Tibial nerve (tissue), 4 donors: Measurements from ENCODE around the gene CDKN1B. TPM values are rescaled to one million over a fixed set of nuclear protein-coding genes. Genes with fewer than 3 reads are reported as not detected.
A peak's percentile ranks its signal among the peaks of the same experiment; 100 is the strongest.

ENCODE experiments used
- DNase-seq, 2 donors: peaks; one replicate each; pipeline ENCODE4 v3.0.0-alpha.2; 2019; ENCODE audit warnings: low spot score in 2 of 2
- H3K27ac ChIP-seq, 4 donors: fragments of 200-600 bp; sonication (generic) in 3 of 4; one replicate each; pipeline ENCODE4 v1.5.1; 2017 to 2019; ENCODE audit warnings: mild to moderate bottlenecking in 1 of 4
- H3K27me3 ChIP-seq, 2 donors: fragments of 200-600 bp; sonication (generic) in 1 of 2; one replicate each; pipeline versions ENCODE4 v1.5.1 to v1.6.0; 2017 to 2019
- H3K36me3 ChIP-seq, 3 donors: fragments of 200-600 bp; sonication (generic); one replicate each; pipeline ENCODE4 v1.5.1; 2018 to 2019
- H3K4me1 ChIP-seq, 4 donors: fragments of 200-600 bp; sonication (generic) in 3 of 4; one replicate each; pipeline ENCODE4 v1.5.1; 2017 to 2019
- H3K4me3 ChIP-seq, 4 donors: fragments of 200-600 bp; sonication (generic) in 3 of 4; one replicate each; pipeline ENCODE4 v1.5.1; 2017 to 2019; ENCODE audit warnings: mild to moderate bottlenecking in 1 of 4, moderate library complexity in 1 of 4
- H3K9me3 ChIP-seq, 4 donors: fragments of 200-600 bp; sonication (generic) in 3 of 4; one replicate each; pipeline ENCODE4 v1.5.1; 2017 to 2019
- CTCF ChIP-seq, 5 experiments: fragments of 200-600 bp in 3 of 5; fragments of 450-650 bp in 2 of 5; sonication (generic) in 3 of 5; IDR thresholded peaks; one replicate each; pipeline ENCODE4 v1.5.1; 2016 to 2019; ENCODE audit warnings: antibody characterized with exemption in 5 of 5, mild to moderate bottlenecking in 3 of 5, moderate library complexity in 2 of 5
- EP300 ChIP-seq, 2 donors: sonication (generic); formaldehyde crosslinking; IDR thresholded peaks; one replicate each; pipeline ENCODE4 v1.6.1; 2017; ENCODE audit warnings: antibody characterized with exemption in 2 of 2, mild to moderate bottlenecking in 1 of 2
- POLR2A ChIP-seq, 2 donors: fragments of 450-650 bp; IDR thresholded peaks; one replicate each; pipeline ENCODE4 v1.6.1; 2017; ENCODE audit warnings: antibody characterized with exemption in 2 of 2, mild to moderate bottlenecking in 2 of 2, moderate library complexity in 2 of 2
- WGBS, 2 donors: methylation state at CpG; one replicate each; pipeline ENCODE4 v1.1.5; 2018; 5-methylcytosine and 5-hydroxymethylcytosine counted together
- total RNA-seq, 4 donors: library from RNA; depleted of rRNA; stranded (reverse); fragments of >200 nt; gene quantifications; one replicate each; pipeline ENCODE4 v1.1.0, GENCODE V29; 2016

CDKN1B gene
- total RNA-seq, 4 donors from 2014 or later, result 77.4 to 142 (median 114) TPM

- no peaks in the 10 kb centered on the region for H3K27me3 ChIP-seq
- TF ChIP-seq CTCF (IDR thresholded peaks at IDR 0.05) (no peak), EP300 (IDR thresholded peaks at IDR 0.05) (no peak), POLR2A (IDR thresholded peaks at IDR 0.05) (no peak)
- WGBS, 2 donors, result 1% methylated on average over 26 of the region's 26 CpGs
- peaks cover 0 to 46% (median 24%) of the 10 kb centered on the region in 4 donors for H3K4me1 ChIP-seq
- H3K9me3 ChIP-seq, result no peaks in the 10 kb centered on the region
- no peak for DNase-seq
- peak overlapping the region; percentile 96 to 100 (median 100) for H3K27ac ChIP-seq
- peaks cover 0 to 13% (median 0%) of the 10 kb centered on the region in 3 donors for H3K36me3 ChIP-seq
- H3K4me3 ChIP-seq, result peak overlapping the region; percentile 66 to 86 (median 80)
These were observed 8.9 kb downstream of the CDKN1B start for GRCh38 chr12:12725956-12726554.

- peak overlapping the region; percentile 66 to 86 (median 80) for H3K4me3 ChIP-seq
- peak in 1 of 2 donors; percentile 33 for DNase-seq
- WGBS, 2 donors, result 17 to 25% methylated on average over 6 of the region's 6 CpGs
- H3K4me1 ChIP-seq, result peaks cover 0 to 40% (median 18%) of the 10 kb centered on the region in 4 donors
- no peaks in the 10 kb centered on the region for H3K9me3 ChIP-seq
- H3K27ac ChIP-seq, result peak overlapping the region; percentile 96 to 100 (median 100)
- TF ChIP-seq POLR2A (IDR thresholded peaks at IDR 0.05) (no peak), CTCF (IDR thresholded peaks at IDR 0.05) (no peak), EP300 (IDR thresholded peaks at IDR 0.05) (peak in 1 of 2 donors; percentile 40)
- H3K36me3 ChIP-seq, result peaks cover 0 to 8% (median 0%) of the 10 kb centered on the region in 3 donors
- no peaks in the 10 kb centered on the region for H3K27me3 ChIP-seq
These were observed 9.5 kb downstream of the CDKN1B start for GRCh38 chr12:12726555-12727093.

DNA sequence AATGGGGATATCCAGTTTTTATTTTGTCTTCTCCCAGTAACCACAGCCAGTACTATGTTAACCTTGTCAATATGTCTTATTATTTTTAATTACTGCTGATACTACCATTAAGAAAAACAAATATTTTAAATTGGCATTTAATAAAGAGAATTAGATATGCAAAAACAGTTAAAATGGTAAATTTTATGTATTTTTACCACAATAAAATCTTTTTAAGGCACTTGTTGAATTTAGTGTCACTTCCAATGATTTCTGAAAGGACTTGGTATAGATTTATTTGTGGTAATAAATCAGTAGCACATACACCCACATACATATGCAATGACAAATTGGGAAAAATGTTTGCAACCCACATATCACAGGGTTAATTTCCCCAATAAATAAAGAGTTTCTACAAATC, 14.0 kb downstream of the CDKN1B start:
- no peak overlapping the region for H3K27ac ChIP-seq
- H3K4me1 ChIP-seq, result peaks cover 0 to 48% (median 13%) of the 10 kb centered on the region in 4 donors
- no peak for TF ChIP-seq POLR2A (IDR thresholded peaks at IDR 0.05)
- TF ChIP-seq EP300 (IDR thresholded peaks at IDR 0.05), result no peak
- no peak for TF ChIP-seq CTCF (IDR thresholded peaks at IDR 0.05)
- peaks cover 0 to 5% (median 0%) of the 10 kb centered on the region in 3 donors for H3K36me3 ChIP-seq
- no peaks in the 10 kb centered on the region for H3K9me3 ChIP-seq
- no peaks in the 10 kb centered on the region for H3K27me3 ChIP-seq
- DNase-seq, result no peak
- no peak overlapping the region for H3K4me3 ChIP-seq

DNA sequence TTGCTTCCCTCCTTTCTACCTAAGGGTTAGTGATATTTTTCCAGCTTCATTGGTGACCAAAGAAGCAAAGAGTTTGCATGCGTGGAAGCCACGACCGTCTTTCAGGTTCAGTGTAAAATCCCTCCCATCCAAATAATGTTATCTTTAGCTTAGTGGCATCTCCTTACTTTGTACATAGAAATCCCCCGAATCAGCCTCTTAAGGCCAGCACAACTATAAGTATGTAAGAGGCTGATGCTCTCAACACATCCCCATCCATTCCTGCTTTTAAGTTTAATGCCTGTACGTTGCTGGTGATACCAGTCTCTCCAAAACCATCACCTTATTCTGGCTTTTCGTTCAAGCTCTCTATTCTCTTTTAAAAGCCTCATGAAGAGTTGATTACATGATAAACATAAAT, 14.6 kb downstream of the CDKN1B start:
- DNase-seq, result no peak
- TF ChIP-seq EP300 (IDR thresholded peaks at IDR 0.05) (no peak), POLR2A (IDR thresholded peaks at IDR 0.05) (no peak), CTCF (IDR thresholded peaks at IDR 0.05) (no peak)
- Histone ChIP-seq H3K9me3 (no peaks in the 10 kb centered on the region), H3K27me3 (no peaks in the 10 kb centered on the region), H3K4me1 (peaks cover 0 to 49% (median 8%) of the 10 kb centered on the region in 4 donors), H3K36me3 (peaks cover 0 to 5% (median 0%) of the 10 kb centered on the region in 3 donors), H3K4me3 (no peak overlapping the region), H3K27ac (no peak overlapping the region)
- 84 to 86% methylated on average over 6 of the region's 6 CpGs for WGBS, 2 donors

DNA sequence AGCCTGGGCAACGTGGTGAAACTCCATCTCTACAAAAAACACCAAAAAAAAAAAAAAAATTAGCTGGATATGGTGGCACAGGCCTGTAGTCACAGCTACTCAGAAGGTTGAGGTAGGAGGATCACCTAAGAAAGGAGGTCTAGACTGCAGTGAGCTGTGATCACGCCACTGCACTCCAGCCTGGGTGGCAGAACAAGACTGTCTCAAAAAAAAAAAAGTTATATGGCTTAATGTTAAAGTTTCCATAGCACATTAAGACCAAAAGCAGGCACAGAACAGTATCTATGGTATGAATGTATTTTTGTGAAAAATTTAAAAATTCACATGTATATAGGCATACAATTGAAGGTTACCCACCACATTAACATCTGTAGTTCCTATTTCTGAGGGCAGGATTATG, 15.9 kb downstream of the CDKN1B start:
- Histone ChIP-seq H3K4me3 (no peak overlapping the region), H3K9me3 (no peaks in the 10 kb centered on the region), H3K27ac (no peak overlapping the region), H3K36me3 (no peaks in the 10 kb centered on the region), H3K4me1 (peaks cover 0 to 47% (median 3%) of the 10 kb centered on the region in 4 donors), H3K27me3 (no peaks in the 10 kb centered on the region)
- no peak for DNase-seq
- 81 to 88% methylated on average over 2 of the region's 2 CpGs for WGBS, 2 donors
- no peak for TF ChIP-seq CTCF (IDR thresholded peaks at IDR 0.05)
- TF ChIP-seq EP300 (IDR thresholded peaks at IDR 0.05), result no peak
- no peak for TF ChIP-seq POLR2A (IDR thresholded peaks at IDR 0.05)
